ENCODE results near the gene DNAJC18.

Gene DNAJC18

GRCh38 chr5:139472386-139473030 lies 33.2 kb upstream of the DNAJC18 start:
- H3K4me1 ChIP-seq (ENCODE audit: control insufficient read depth, insufficient read depth, low read length) = no peaks in the 10 kb centered on the region
- CTCF ChIA-PET = interaction anchor here (0.9 kb wide), 1 partner anchor 50 kb away, joined by 5 read pairs; no protein-coding TSS in a partner anchor
- H3K4me3 ChIP-seq (ENCODE audit: low read depth, low read length) = no peak overlapping the region
- POLR2A ChIA-PET = no interaction called here
- H3K27ac ChIP-seq (ENCODE audit: extremely low read depth, low read depth, low read length) = no peak overlapping the region
- TF ChIP-seq ZIC2 (tag by site-specific recombination; IDR thresholded peaks at IDR 0.05) (peak; percentile 24; the same call in 1 of the 2 replicates), SETDB1 (IDR thresholded peaks at IDR 0.05; ENCODE audit: insufficient read length, low read length) (no peak)
- peaks cover 0 to 22% of the 10 kb centered on the region in 2 experiments; a peak in 1 of 3 replicates for H3K36me3 ChIP-seq (ENCODE audit: control insufficient read depth in 2 of 2, insufficient read depth in 1 of 2, low read length in 2 of 2)
- H3K9me3 ChIP-seq (ENCODE audit: control insufficient read depth, insufficient read depth, low read depth, low read length) = no peaks in the 10 kb centered on the region

- ChIA-PET CTCF (no interaction called here), POLR2A (interaction anchor here (0.8 kb wide), 1 partner anchor 32 kb away, joined by 3 read pairs; the partner anchor contains the start of gene DNAJC18)
- H3K4me1 ChIP-seq (ENCODE audit: control insufficient read depth, insufficient read depth, low read length) = no peaks in the 10 kb centered on the region
- TF ChIP-seq TSHZ1 (tag by site-specific recombination; IDR thresholded peaks at IDR 0.05; ENCODE audit: borderline replicate concordance) (no peak), ZXDB (tag by site-specific recombination; IDR thresholded peaks at IDR 0.05) (no peak), ZNF596 (tag by site-specific recombination; IDR thresholded peaks at IDR 0.05) (no peak), IKZF3 (tag by site-specific recombination; IDR thresholded peaks at IDR 0.05) (no peak), KLF10 (tag by site-specific recombination; IDR thresholded peaks at IDR 0.05) (no peak), ZNF266 (tag by site-specific recombination; IDR thresholded peaks at IDR 0.05; ENCODE audit: low read depth) (no peak), AEBP2 (tag by site-specific recombination; IDR thresholded peaks at IDR 0.05; ENCODE audit: borderline replicate concordance) (no peak), ZNF274 (IDR thresholded peaks at IDR 0.05; ENCODE audit: low read length) (no peak), ZNF274 (tag by site-specific recombination; IDR thresholded peaks at IDR 0.05; ENCODE audit: borderline replicate concordance) (no peak), ZNF518A (tag by site-specific recombination; conservative IDR thresholded peaks at IDR 0.05; ENCODE audit: low read depth) (no peak), ZNF777 (tag by site-specific recombination; IDR thresholded peaks at IDR 0.05; ENCODE audit: borderline replicate concordance) (no peak), ZNF138 (tag by site-specific recombination; IDR thresholded peaks at IDR 0.05; ENCODE audit: borderline replicate concordance) (no peak), ZNF561 (tag by site-specific recombination; IDR thresholded peaks at IDR 0.05; ENCODE audit: borderline replicate concordance) (no peak), ZNF670 (tag by site-specific recombination; IDR thresholded peaks at IDR 0.05; ENCODE audit: low read depth) (no peak)
- H3K36me3 ChIP-seq (ENCODE audit: control insufficient read depth in 2 of 2, insufficient read depth in 1 of 2, low read length in 2 of 2) = peaks cover 0 to 11% of the 10 kb centered on the region in 2 experiments; a peak in 1 of 3 replicates
- H3K9me3 ChIP-seq (ENCODE audit: control insufficient read depth, insufficient read depth, low read depth, low read length) = no peaks in the 10 kb centered on the region
- no peak within 1 kb of the TSS for H3K4me3 ChIP-seq (ENCODE audit: low read depth, low read length)
- H3K27ac ChIP-seq (ENCODE audit: extremely low read depth, low read depth, low read length) = no peak within 1 kb of the TSS
These were observed 31.5 kb upstream of the DNAJC18 start, which contains the start of gene SMIM33 for GRCh38 chr5:139470821-139471300. Gene SMIM33, plus strand, starts transcription at chr5:139471004. Its CDS starts 118 bp downstream, at chr5:139471122.

Measured in HEK293 (cell line).